CD4-positive, alpha-beta T cell treated with Interleukin-10 for 1 hour (primary cell): ENCODE measurements around the gene KRTAP16-1.
"Not testable (repeated sequence)": the region's sequence is repeated elsewhere in the genome, so short reads cannot be mapped to it uniquely, and the experiment has no call there.

Experiments used
- DNase-seq: peaks from one replicate; pipeline ENCODE4 v3.0.0-alpha.2; 2020

Gene KRTAP16-1, protein sequence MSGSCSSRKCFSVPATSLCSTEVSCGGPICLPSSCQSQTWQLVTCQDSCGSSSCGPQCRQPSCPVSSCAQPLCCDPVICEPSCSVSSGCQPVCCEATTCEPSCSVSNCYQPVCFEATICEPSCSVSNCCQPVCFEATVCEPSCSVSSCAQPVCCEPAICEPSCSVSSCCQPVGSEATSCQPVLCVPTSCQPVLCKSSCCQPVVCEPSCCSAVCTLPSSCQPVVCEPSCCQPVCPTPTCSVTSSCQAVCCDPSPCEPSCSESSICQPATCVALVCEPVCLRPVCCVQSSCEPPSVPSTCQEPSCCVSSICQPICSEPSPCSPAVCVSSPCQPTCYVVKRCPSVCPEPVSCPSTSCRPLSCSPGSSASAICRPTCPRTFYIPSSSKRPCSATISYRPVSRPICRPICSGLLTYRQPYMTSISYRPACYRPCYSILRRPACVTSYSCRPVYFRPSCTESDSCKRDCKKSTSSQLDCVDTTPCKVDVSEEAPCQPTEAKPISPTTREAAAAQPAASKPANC

DNA sequence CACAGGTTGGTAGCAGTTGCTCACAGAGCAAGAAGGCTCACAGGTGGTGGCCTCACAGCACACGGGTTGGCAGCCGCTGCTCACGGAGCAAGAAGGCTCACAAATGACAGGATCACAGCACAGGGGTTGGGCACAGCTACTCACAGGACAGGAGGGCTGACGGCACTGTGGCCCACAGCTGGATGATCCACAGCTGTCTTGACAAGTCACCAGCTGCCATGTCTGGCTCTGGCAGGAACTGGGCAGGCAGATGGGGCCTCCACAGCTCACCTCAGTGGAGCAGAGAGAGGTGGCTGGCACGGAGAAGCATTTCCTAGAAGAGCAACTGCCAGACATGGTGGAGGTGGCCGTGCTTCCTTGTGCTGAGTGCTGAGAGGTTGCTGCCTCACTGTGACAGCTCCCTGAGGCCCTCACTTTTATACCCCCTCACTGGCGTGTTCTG lies at the start of gene KRTAP16-1:
Gene KRTAP16-1, minus strand, starts transcription at position 392 of the 442 bp plus-strand sequence. Its CDS starts 56 bp downstream, at position 336.
- DNase-seq, result peak; percentile 54

DNA sequence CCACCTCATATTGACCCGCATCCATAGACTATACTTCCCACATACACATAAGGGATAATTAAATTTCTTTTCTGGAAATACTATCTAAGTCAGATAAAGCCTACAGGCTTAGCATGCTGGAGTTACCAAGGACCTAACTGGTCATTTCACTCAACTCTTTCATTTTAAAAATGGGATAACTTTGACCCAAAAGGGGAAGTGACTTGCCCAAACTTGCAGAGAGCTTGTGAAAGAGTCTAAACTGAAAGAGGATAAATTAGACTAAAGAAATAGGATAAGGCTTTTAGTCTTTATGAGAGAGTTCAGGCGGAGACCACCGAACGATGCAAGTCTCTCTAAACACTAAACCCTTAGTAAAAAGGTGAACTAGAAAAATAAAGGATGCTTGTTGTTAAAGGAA lies 45.4 kb upstream of the KRTAP16-1 start:
- no peak for DNase-seq

DNA sequence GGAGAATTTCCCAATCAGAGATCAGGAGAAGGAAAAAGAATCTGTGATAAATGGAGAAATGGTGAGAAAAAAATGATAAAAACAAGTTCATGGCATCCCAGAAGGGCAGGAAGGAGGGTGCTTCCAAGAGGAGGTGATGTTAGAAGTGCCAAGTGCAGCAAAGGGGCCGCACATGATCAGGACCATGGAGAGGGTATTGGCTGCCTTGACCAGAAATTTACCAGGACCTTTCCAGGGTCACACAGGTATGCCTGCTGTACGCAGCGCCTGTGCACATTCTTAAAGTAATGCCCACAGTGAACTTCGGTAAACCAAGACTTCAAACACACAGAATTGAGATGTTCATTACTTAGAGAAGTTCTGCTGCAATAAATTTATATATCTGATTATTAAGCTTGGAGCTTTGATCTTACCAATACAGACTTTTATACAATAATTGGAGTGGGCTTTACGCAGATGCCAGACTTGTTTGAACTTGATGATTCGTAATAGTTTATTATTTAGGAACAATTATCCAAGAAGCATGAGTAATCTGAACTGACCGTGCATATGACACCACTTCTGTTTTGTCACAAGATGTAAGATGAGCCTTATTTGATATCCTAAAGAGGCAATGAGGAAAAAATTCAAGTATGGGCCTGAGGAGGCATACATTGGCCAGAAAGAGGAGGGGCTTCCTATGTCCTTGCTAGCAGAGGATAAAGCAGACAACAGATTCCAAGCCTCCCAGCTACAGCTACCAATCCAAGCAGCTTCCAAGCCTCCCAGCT lies 43.7 kb upstream of the KRTAP16-1 start:
- no peak for DNase-seq

DNA sequence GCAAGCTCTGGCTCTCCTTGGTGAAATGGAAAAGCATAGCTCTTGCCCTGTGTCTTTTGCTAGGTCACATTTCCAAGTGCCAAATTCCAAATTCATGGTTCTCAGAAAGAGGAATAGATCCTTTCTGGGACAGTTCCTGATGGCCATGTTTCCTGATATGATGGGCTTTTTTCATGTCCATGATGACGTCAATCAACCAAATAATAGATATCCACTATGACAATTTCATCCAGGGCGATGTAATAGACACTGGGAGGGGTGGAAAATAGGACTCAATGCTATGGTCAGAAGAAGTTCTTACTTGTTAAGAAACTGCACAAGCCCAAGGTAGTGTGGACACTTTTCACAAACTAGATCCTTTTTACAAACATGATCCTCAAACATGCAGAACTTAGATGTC lies 42.1 kb upstream of the KRTAP16-1 start:
- no peak for DNase-seq

DNA sequence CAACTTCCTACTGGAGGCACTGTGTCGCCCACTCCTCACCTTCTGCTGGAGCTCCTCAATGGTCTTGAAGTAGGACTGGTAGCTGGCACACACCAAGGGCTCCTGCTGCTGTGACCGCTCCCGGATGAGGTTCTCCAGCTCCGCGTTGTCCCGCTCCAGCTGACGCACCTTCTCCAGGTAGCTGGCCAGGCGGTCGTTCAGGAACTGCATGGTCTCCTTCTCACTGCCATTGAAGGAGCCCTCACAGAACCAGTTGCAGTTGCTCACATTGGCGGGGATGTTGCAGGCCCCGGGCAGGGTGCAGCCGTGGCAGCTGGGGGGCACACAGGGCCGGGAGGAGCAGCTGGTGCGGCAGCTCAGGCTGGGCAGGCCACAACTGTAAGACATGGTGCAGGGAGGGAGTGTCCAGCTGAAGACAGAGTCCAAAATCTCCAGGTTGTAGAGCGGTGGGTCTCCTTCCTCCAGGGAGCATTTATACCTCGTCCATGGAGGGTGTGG lies 41.3 kb upstream of the KRTAP16-1 start, which contains the start of gene KRT33A:
Gene KRT33A, minus strand, starts transcription at position 448 of the 498 bp plus-strand sequence. Its CDS starts 61 bp downstream, at position 387.
- DNase-seq, result not testable (repeated sequence)

DNA sequence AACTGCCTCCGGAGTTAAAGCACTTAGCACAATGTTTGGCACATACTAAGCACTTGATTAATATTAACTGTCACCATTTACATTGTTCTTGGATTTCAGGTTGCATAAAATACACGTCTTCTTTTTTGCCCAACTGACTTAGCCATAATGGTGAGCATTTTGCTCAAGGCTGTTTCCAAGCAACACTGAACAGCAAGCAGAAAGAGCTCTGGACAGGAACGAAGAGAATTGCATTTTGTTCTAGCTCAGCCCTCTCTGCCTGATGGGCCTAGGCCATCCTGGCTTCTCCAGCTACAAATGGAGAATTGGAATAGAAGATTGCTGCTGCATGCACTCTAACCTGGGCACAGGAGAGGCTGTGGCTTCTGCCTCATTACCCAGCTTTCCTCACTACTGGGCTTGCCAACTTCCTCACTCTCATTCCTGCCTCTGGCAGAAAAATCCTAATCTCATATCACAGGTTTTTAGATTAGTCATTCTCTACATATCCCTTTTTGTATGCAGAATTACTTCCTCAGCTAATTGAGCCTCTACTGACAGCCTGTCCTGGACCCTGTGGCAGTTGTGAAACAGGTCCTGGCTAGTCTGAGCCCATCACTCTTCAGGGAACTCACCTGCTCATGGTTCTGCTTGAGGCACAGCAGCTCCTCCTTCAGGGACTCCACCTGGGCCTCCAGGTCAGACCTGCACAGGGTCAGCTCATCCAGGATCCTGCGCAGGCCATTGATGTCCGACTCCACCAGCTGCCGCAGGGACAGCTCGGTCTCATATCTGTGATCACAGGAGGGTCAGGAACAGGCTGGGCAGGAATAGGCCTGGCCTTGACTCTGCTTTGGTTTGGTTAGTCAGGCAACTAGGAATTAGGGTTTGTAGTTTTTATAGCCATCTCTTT lies 39.0 kb upstream of the KRTAP16-1 start:
- DNase-seq, result no peak

DNA sequence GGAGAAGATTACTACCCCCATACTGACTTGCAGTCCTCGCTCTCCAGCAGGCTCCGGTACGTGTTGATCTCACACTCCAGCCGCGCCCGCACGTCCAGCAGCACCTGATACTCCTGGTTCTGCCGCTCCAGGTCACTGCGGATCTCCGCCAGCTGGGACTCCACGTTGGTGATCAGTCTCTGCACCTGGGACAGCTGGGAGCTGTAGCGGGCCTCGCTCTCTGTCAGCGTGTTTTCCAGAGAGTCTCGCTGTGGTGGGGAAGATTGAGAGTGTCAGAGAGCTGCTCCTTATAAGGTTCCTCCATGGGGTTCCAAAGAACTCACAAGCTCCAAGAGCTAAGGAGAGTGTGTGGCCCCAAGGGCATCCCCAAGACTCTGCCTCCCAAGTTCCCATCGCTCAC lies 37.3 kb upstream of the KRTAP16-1 start:
- DNase-seq, result not testable (repeated sequence)

DNA sequence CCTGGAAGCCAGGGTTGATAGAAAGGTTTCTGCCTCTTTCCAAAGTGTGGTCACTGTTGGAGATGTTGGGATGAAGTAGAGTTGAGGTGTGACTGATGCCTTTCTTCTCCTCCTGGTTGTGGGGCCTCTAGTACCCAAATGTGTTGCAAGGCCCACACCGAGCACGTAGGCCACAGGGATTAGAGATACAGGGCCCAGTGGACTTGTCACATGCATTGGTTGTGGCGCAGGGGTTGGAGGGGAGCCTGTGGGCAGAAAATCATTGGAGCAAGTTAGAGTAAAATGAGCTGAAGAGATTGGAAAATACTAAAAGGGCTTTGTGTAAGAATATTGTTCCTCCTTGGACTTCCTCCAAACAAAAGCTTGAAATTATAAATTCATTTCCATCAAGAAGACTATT lies 36.9 kb upstream of the KRTAP16-1 start:
- DNase-seq, result no peak

DNA sequence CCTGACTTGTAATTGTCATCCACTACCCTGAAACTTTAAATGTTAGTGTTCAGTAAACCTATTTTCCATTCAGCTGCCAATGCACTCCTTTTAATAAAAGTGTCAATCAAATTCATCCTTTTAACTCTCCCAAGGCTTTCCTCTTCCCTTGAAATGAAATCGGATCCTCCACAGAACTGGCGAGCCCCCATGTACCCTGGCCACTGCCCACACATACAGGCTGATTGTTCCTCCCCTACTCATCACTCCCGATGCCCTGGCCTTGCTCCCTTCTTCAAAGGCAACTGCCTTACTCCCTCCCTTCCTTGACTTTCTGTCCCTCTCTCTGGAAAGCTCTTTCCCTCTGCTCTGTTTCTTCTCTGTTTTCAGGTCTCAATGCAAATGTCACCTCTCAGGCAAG lies 33.9 kb upstream of the KRTAP16-1 start:
- no peak for DNase-seq

DNA sequence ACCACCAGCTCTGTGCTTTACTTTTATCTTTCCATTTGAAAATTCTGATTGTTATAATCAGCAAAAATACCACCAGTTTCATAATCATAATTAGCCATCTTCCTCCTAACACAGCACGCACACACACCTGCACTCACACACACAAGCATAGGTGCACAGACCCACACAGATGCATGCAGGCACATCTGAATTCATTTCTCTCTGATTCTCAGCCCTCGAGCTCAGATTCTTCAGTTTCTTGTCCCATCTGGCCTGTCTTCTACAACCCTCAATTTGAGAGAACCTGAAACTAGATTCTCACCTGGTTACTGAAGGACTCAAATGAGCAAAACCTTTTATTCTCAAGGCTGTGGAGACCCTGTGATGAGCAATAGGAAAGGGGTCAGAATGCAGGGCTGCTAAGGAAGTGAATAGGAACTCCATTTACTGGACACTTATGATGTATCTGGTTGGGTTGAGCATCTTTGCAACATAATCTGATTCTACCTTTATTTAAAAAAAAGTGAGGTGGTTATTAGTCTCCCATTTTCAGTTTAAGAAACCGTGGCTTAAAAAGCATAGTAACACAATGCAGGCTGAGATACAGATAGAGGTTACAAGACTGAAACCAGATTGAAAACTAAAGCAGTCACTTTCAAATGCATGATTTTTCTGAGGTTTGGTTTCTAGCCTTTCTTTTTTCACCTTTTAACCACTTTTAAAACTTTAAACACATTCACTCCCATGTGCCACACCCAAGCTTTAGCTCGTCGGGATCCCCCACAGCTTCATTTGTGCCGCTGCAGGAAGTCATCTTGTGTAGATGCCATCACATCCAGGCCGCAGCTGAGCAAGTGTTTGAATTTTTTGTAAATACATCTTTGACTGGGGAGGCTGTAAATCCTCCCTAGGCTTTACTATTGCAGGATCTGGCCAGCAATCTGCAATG lies 32.1 kb upstream of the KRTAP16-1 start:
- peak; percentile 71 for DNase-seq

DNA sequence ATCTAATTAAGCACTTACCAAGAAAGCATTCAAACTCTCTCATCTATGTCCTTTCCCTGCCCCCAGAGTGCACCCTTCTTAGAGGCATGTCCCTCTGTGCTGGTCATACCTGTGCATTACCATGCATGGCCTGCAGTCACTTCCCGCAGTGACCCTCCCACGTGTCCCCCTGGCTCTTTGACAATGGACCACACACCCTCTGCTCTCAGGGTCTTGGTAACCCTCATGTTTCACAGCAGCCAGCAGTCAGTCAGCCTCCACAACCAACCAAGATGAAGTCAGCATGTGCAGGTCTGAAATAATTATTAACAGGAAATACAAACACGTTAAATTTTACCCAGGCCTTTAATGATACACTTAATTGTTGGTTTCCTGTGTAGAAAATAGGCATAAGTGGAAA lies 31.4 kb upstream of the KRTAP16-1 start:
- DNase-seq, result no peak

DNA sequence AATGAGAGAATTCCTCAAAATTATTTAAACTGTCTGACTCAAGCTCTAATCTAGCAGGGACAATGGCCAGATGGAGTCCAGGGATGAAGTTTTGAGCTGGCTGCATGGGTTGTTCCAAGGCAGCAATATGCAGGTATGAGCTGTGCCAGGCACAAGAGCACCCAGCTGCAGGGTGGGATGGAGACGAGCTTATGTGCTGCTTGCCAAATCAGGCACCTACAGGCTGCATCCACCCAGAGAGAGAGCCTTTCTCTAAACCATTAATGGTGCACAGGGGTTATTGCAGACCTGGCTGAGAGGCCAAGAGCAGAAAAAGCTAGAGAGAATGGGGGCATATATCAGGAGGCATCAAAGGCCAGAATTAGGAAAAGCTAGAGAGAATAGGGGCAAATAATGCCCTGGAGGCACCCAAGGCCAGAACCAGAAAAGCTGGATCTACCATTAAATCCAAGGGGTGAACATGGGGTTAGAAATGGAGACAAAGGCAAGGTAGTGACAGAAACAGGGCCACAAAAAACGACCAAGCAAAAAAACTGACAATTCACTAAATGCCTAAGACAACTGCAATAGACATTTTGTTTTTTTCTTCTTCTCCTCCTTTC lies 30.6 kb upstream of the KRTAP16-1 start:
- DNase-seq, result no peak

DNA sequence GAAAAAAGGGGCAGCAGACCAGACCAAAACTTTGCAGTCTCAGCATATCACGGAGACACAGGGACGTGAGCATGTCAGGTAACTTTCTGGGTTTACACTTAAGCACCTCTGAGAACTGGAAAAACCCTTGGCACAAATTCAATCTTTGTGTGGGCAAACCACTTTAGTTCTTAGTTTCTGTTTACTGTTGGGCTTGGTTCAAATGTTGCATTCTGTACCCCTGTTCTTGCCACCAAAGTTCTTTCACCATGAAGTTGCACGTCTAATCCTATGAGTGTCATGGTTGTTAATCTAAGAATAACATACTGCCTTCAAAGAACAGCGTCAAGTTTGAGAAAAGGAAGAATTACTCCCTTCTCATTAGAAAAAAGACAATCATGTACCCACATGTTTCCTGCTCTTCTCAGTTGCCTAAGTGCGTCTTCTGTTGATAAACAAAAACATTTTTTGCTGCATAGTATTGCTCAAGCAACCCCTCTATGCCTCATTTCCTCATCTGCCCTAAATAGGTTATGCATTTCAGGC lies 29.9 kb upstream of the KRTAP16-1 start:
- peak; percentile 85 for DNase-seq

DNA sequence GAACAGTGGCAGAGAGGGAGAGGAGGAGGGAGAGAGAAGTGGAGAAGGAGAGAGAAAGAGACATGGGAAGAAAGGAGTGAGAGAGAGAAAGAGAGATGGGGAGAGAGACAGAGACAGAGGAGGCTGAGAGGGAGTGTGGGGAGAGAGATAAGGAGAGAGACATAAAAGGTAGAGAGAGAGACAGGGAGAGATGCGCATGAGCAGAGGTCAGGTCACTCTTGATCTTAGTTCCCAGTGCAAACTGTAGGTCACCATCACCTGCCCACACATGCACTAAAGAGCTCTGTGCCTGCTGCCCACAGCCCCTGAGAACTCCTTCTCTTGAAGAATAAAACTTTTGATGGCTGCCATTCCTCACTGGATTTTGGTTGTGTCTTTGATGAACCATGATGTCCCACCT lies 26.6 kb upstream of the KRTAP16-1 start:
- DNase-seq, result no peak

DNA sequence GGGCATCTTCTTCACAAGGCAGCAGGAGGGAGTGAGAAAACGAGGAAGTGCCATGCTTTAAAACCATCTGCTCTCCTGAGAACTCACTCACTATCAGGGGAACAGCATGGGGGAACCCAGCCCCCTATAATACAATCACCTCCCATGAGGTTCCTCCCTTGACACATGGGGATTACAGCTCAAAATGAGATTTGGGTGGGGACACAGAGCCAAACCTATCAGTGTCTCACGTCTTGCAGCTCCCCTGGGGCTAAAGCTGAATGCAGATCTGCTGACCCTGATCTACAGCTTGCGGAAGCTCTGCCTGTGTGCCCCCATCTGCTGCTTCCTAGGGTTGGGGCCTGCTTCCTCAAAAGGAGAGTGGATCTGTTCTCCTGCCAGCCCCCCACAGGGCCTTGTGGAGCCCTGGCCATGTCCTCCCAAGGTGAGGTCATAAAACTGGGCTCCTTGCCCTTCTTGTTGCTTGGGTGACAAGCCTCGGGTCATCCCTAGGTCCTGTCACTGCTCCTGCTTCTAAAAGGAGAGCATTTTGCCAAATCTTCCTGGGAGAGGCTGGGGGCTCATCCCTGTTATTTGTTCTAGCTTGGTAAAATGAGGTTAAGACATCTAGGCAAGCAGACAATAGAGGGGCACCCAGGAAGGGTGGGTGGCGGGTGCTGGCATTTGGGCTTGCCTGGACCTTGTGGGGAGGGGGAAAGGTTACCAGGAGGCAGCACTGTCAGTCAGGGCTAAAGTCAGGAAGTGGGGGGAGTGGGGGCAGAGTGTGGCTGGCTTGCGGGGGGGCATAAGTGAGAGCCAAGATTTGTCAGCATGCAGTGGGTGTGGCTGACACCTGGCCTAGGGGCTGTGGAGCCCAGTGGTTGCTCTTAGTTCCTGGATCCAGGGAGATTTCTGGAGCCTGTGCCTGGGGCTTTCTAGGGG lies 25.5 kb upstream of the KRTAP16-1 start:
- DNase-seq, result peak; percentile 21

DNA sequence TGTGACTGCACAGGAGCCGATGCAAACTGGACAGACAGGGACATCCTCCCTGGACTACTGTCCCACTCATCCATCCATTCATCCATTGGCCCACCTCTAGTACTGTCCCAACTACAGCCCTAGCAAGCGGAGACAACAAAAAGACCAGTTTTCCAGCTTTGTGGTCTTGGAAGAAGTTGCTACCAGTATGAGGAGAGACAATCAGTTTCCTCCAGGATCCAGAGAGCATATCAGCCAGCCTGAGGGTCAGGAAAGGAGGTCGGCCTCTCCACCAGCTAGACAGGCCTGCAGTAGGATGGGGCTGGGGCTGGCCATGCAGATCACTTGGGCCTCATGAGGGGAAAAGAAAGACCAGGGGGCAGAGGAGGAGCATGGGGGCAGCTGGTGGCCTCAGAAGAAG lies 24.7 kb upstream of the KRTAP16-1 start:
- no peak for DNase-seq

DNA sequence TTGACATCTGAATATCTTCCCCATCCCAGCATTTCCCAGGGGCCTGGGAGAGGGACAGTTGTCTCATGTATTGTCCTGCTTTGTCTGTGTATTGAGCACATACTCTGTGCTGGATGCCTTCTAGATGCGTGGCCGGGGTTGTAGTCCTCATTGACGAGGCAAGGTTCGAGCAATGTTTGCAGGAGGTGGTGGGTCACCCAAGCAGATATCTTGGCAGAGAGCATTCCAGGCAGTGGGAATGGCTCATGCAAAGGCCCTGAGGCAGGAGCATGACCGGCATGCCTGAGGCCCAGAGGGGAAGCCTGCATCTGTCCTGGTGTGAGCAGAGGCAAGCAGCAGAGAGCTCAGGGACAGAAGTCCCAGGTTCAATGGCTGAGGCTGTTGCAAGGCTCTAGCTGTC lies 24.0 kb upstream of the KRTAP16-1 start:
- no peak for DNase-seq

DNA sequence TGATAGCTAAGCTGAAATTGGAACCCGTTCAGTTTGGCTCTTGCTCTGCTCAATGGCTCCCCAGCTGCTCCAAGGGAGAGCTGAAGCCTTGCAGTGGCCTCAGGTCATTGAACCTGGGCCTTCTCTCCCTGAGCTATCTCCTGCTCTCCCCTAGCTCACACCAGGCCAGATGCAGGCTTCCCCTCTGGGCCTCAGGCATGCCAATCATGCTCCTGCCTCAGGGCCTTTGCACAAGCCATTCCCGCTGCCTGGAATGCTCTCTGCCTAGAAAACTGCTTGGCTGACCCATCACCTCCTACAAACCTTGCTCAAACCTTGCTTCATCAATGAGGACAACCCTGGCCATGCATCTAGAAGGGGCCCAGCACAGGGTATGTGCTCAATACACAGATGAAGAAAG lies 23.1 kb upstream of the KRTAP16-1 start:
- no peak for DNase-seq

DNA sequence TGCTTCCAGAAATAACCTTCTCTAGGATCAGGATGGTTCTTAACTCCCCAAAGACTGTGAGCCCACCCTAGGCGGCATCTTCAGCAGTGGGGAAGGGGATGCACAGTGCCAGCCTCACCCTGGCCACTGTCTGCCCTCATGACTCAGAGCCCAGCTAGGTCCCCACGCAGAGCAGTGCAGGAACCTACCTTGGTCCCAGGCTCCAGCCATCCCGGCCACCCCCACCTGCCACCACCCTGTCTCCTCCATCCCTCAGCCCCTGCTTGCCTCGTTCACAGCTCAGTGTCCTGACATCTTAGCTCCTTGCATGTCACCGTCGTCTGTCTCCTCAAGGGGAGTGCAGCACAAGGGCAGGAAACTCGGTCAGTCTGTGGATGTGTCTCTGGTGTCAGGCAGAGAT lies 22.5 kb upstream of the KRTAP16-1 start:
- no peak for DNase-seq
